OCI-LY3 (cell line): ENCODE data around the gene SPEM2.

Source experiments
- H2AFZ ChIP-seq: fragments of 200-600, 300-600 bp; shearing (Covaris generic); 2 replicates; pipeline ENCODE4 v1.6.0; 2014; ENCODE audit warnings: antibody characterized with exemption, low read depth, low read length
- H3K27ac ChIP-seq: fragments of 200-600, 300-600 bp; sonication (generic); 2 replicates; pipeline ENCODE4 v1.5.1; 2014; ENCODE audit warnings: mild to moderate bottlenecking, low read length, moderate library complexity, mixed read lengths
- H3K27me3 ChIP-seq: fragments of 200-600, 300-600 bp; sonication (generic); 2 replicates; pipeline ENCODE4 v1.6.1; 2014; ENCODE audit warnings: low read depth, low read length, mixed read lengths
- H3K36me3 ChIP-seq: fragments of 200-600, 300-600 bp; sonication (generic); replicated peaks from 2 replicates; pipeline ENCODE3; 2014; ENCODE audit warnings: low read depth, low read length, mixed read lengths
- H3K4me1 ChIP-seq: fragments of 300-600, 200-600 bp; sonication (generic); 2 replicates; pipeline ENCODE4 v1.6.1; 2014; ENCODE audit warnings: low read length, mixed read lengths
- H3K4me2 ChIP-seq: fragments of 200-600, 300-600 bp; sonication (generic); 2 replicates; pipeline ENCODE4 v1.6.1; 2014; ENCODE audit warnings: low read length, mixed read lengths
- H3K4me3 ChIP-seq: fragments of 300-600, 200-600 bp; sonication (generic); 2 replicates; pipeline ENCODE4 v1.5.1; 2014; ENCODE audit warnings: antibody characterized with exemption, mild to moderate bottlenecking, low read length, moderate library complexity
- H3K79me2 ChIP-seq: fragments of 300-600, 200-600 bp; shearing (Covaris generic); 2 replicates; pipeline ENCODE4 v1.6.1; 2014; ENCODE audit warnings: mild to moderate bottlenecking, low read length, mixed read lengths
- H3K9ac ChIP-seq: fragments of 300-600, 200-600 bp; shearing (Covaris generic); 2 replicates; pipeline ENCODE4 v1.6.0; 2014; ENCODE audit warnings: mild to moderate bottlenecking, low read length, moderate library complexity
- H3K9me3 ChIP-seq: fragments of 200-600, 300-600 bp; shearing (Covaris generic); 2 replicates; pipeline ENCODE4 v1.6.1; 2014; ENCODE audit warnings: low read length, mixed read lengths; ENCODE audit not compliant: insufficient read depth
- H4K20me1 ChIP-seq: fragments of 200-600, 300-600 bp; sonication (generic); 2 replicates; pipeline ENCODE4 v1.6.1; 2016; ENCODE audit warnings: low read length, mixed read lengths; ENCODE audit not compliant: insufficient read depth
- CTCF ChIP-seq: fragments of 200-600, 300-600 bp; sonication (generic); IDR thresholded peaks from 2 replicates; pipeline ENCODE4 v1.5.1; 2014; ENCODE audit warnings: antibody characterized with exemption, low read length, low read depth
- EZH2phosphoT487 ChIP-seq: fragments of 200-600 bp; shearing (Covaris generic); IDR thresholded peaks from 2 replicates; pipeline ENCODE4 v1.6.1; 2018; ENCODE audit warnings: antibody characterized with exemption, mixed run types, low read depth

Gene SPEM2

DNA sequence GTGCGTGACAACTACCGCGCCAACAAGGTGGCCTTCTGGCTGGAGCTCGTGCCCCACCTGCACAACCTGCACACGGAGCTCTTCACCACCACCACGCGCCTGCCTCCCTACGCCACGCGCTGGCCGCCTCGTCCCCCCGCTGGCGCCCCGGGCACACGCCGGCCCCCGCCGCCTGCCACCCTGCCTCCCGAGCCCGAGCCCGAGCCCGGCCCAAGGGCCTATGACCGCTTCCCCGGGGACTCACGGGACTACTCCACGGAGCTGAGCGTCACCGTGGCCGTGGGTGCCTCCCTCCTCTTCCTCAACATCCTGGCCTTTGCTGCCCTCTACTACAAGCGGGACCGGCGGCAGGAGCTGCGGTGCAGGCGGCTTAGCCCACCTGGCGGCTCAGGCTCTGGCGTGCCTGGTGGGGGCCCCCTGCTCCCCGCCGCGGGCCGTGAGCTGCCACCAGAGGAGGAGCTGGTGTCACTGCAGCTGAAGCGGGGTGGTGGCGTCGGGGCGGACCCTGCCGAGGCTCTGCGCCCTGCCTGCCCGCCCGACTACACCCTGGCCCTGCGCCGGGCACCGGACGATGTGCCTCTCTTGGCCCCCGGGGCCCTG is 8.3 kb upstream of the SPEM2 start:
- H3K9ac ChIP-seq: no peak overlapping the region
- TF ChIP-seq CTCF: no peak
- no peak for TF ChIP-seq EZH2phosphoT487

GRCh38 chr17:7418472-7419152 is 6.8 kb upstream of the SPEM2 start:
- Histone ChIP-seq H3K9ac (no peak overlapping the region), H3K9me3 (no peaks in the 10 kb centered on the region), H3K36me3 (no peaks in the 10 kb centered on the region), H2AFZ (no peak overlapping the region), H3K4me1 (no peaks in the 10 kb centered on the region), H3K27ac (no peak overlapping the region), H3K27me3 (no peaks in the 10 kb centered on the region), H3K4me3 (no peak overlapping the region), H3K79me2 (no peaks in the 10 kb centered on the region), H4K20me1 (no peaks in the 10 kb centered on the region), H3K4me2 (no peak overlapping the region)
- no peak for TF ChIP-seq EZH2phosphoT487
- no peak for TF ChIP-seq CTCF

More for the DNA sequence above, 8.3 kb upstream of the SPEM2 start:
- Histone ChIP-seq H3K79me2 (no peaks in the 10 kb centered on the region), H3K4me3 (no peak overlapping the region), H3K27me3 (no peaks in the 10 kb centered on the region), H4K20me1 (no peaks in the 10 kb centered on the region), H3K27ac (no peak overlapping the region), H3K4me2 (no peak overlapping the region), H3K4me1 (no peaks in the 10 kb centered on the region), H2AFZ (no peak overlapping the region), H3K36me3 (no peaks in the 10 kb centered on the region), H3K9me3 (no peaks in the 10 kb centered on the region)

- no peak within 1 kb of the TSS for H3K4me3 ChIP-seq
- no peak within 1 kb of the TSS for H3K9ac ChIP-seq
- H3K27me3 ChIP-seq: no peaks in the 10 kb centered on the region
- no peaks in the 10 kb centered on the region for H3K36me3 ChIP-seq
- no peak within 1 kb of the TSS for H3K4me2 ChIP-seq
- no peaks in the 10 kb centered on the region for H3K9me3 ChIP-seq
- H3K79me2 ChIP-seq: no peaks in the 10 kb centered on the region
- no peak within 1 kb of the TSS for H2AFZ ChIP-seq
- H3K27ac ChIP-seq: no peak within 1 kb of the TSS
- no peaks in the 10 kb centered on the region for H3K4me1 ChIP-seq
- no peaks in the 10 kb centered on the region for H4K20me1 ChIP-seq
- TF ChIP-seq EZH2phosphoT487: no peak
- no peak for TF ChIP-seq CTCF
Measured at GRCh38 chr17:7419819-7420610, 5.4 kb upstream of the SPEM2 start, which contains the start of gene SPEM1. SPEM1 (plus strand) TSS chr17:7420324; CDS start chr17:7420385, 61 bp downstream.

DNA sequence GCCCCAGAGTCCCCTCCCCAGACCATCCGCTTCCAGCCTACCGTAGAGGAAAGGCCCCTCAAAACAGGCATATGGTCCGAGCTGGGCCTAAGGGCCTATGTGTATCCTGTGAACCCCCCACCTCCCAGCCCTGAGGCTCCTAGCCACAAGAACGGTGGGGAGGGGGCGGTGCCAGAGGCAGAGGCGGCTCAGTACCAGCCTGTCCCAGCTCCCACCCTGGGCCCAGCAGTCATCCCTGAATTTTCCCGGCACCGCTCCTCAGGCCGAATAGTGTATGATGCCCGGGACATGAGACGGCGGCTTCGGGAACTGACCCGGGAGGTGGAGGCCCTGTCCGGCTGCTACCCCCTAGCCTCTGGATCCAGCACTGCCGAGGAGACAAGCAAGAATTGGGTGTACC is 4.2 kb upstream of the SPEM2 start:
- Histone ChIP-seq H3K9me3 (no peaks in the 10 kb centered on the region), H3K4me2 (no peak overlapping the region), H2AFZ (no peak overlapping the region), H3K79me2 (no peaks in the 10 kb centered on the region), H3K9ac (no peak overlapping the region), H3K27me3 (no peaks in the 10 kb centered on the region), H3K4me3 (no peak overlapping the region), H3K27ac (no peak overlapping the region), H3K4me1 (no peaks in the 10 kb centered on the region), H4K20me1 (no peaks in the 10 kb centered on the region), H3K36me3 (no peaks in the 10 kb centered on the region)
- TF ChIP-seq EZH2phosphoT487 (no peak), CTCF (no peak)
